Right lung (tissue), 10 donors: ENCODE data around the gene DLST. TPM values are rescaled to one million over a fixed set of nuclear protein-coding genes. Genes with fewer than 3 reads are reported as not detected.

Experiments used
- DNase-seq, 2 donors: peaks; one replicate each; pipeline ENCODE4 v3.0.0-alpha.2; 2013
- long read RNA-seq, 8 donors: transcript quantifications; one replicate each; lab custom pipeline, GENCODE V29; 2026
- polyA plus RNA-seq, 5 donors: library from polyadenylated mRNA; unstranded; fragments of 120-200 nt; gene quantifications; one replicate each; pipeline versions ENCODE4 v1.2.1 to v1.2.3, GENCODE V29; 2013; ENCODE audit warnings: inconsistent platforms in 1 of 5, low replicate concordance in 1 of 5; ENCODE audit not compliant: insufficient read length in 5 of 5, insufficient read depth in 1 of 5

The DLST gene
- polyA plus RNA-seq = 100 to 1,000 TPM in 1 of 5 donors, 10 to 100 TPM in 4; 78.3 to 104 (median 95.0) TPM
- long read RNA-seq, donor 1, transcript DLST-215 (5 exons, 698 nt) = minor isoform, 6 of 21 reads
- long read RNA-seq, donor 1, transcript DLST-202 (15 exons, 2,838 nt) = major isoform, 7 of 21 reads
- long read RNA-seq, donor 1, partial matches to known transcripts = 5 of 21 reads
- long read RNA-seq, donor 1, other reads (novel, unspliced or antisense) = 0 of 21 reads
- long read RNA-seq, donor 2, transcript DLST-202 (15 exons, 2,838 nt) = major isoform, 10 of 12 reads
- long read RNA-seq, donor 2, partial matches to known transcripts = 0 of 12 reads
- long read RNA-seq, donor 2, other reads (novel, unspliced or antisense) = 0 of 12 reads
- long read RNA-seq, donor 3, transcript DLST-202 (15 exons, 2,838 nt) = major isoform, 7 of 46 reads
- long read RNA-seq, donor 3, partial matches to known transcripts = 36 of 46 reads
- long read RNA-seq, donor 3, other reads (novel, unspliced or antisense) = 0 of 46 reads
- long read RNA-seq, donor 4, partial matches to known transcripts = 0 of 5 reads
- long read RNA-seq, donor 4, other reads (novel, unspliced or antisense) = 0 of 5 reads
- long read RNA-seq, donor 5, transcript DLST-202 (15 exons, 2,838 nt) = major isoform, 14 of 24 reads
- long read RNA-seq, donor 5, partial matches to known transcripts = 7 of 24 reads
- long read RNA-seq, donor 5, other reads (novel, unspliced or antisense) = 0 of 24 reads
- long read RNA-seq, donor 6, transcript DLST-202 (15 exons, 2,838 nt) = major isoform, 8 of 36 reads
- long read RNA-seq, donor 6, partial matches to known transcripts = 26 of 36 reads
- long read RNA-seq, donor 6, other reads (novel, unspliced or antisense) = 0 of 36 reads
- long read RNA-seq, donor 7, partial matches to known transcripts = 6 of 8 reads
- long read RNA-seq, donor 7, other reads (novel, unspliced or antisense) = 0 of 8 reads
- long read RNA-seq, donor 8, transcript DLST-202 (15 exons, 2,838 nt) = major isoform, 5 of 11 reads
- long read RNA-seq, donor 8, partial matches to known transcripts = 0 of 11 reads
- long read RNA-seq, donor 8, other reads (novel, unspliced or antisense) = 0 of 11 reads

DNA sequence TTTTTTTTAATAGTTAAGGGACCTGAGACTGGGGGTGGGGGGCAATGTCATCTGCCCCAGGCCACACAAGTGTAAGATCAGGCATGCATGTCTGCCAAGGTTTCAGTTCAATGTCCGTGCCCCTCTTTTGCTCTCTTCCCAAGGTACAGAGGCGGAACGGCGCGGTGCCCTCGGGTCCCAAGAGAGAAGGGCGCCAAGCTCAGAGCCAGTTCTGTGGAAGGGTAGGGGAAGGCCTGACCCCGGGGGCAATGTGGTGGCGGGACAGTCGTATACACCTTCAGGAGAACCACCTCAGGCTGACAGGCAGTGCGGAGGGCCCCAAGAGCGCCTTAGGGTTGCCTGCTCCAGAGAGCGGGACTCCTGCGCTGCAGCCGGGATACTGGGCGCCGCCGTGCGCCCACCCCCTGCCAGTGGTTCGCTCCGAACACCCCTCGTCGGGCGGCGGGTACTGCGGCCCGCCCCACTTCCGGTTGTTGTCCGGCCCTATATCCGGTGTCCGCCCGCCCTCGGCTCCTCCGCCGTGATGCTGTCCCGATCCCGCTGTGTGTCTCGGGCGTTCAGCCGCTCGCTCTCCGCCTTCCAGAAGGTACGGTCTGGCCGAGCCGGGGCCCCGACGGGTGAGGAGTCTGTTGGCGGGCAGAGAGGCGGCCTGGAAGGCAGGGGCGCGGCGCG lies at the start of gene DLST:
Gene DLST (plus strand): TSS at position 486 of the 672 bp plus-strand sequence. CDS start 38 bp downstream, at position 524.
- peak; percentile 84 to 88 for DNase-seq

DNA sequence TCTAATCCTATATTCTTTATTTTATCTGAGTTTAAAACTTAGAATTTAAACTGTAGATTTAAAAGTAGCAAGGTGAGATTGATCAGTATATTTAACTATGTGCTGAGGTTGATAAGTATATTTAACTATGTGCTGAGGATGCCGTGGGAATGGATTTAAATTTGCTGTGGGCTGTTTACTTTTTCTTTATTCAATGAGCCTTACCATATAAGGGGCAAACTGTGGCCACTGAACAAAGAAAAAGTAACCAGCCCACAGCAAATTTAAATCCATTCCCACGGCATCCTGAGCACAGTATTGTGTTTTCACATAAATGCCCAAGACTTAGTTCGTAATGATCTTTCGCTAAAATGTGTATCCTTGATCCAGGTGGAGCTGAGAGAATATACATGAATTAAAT lies 48.9 kb upstream of the DLST start:
- DNase-seq = no peak

DNA sequence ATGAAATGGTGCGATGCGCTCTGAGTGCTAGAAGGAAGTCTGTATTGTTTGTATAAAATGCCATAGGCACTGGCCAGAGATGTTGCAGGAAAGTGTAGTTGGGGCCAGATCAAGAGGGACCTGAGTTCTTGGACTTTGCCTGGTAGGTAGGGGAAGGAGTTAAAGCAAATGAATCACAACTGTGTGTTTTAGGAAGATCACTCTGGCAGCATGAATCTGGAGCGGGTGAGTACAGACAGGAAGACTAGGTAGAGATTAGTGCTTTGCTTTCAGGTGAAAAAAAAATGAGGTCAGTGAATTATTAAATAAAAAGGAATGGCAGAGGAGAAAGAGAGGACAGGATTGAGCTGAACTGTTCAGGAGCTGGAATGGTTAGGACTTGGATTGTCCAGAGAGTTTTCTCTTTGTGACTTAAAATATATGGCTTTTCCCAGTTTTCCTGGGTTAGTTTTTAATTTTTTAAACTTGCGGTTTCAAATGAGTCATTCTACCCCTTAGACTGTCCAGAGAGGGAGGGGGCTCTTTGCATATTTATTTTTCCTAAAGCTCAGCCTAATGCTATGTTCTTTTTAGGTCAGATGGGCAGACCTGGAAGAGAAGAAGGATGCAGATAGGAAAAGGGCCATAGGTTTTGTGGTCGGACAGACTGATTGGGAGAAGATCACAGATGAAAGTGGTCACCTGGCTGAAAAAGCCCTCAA lies 46.9 kb upstream of the DLST start:
- DNase-seq = no peak

DNA sequence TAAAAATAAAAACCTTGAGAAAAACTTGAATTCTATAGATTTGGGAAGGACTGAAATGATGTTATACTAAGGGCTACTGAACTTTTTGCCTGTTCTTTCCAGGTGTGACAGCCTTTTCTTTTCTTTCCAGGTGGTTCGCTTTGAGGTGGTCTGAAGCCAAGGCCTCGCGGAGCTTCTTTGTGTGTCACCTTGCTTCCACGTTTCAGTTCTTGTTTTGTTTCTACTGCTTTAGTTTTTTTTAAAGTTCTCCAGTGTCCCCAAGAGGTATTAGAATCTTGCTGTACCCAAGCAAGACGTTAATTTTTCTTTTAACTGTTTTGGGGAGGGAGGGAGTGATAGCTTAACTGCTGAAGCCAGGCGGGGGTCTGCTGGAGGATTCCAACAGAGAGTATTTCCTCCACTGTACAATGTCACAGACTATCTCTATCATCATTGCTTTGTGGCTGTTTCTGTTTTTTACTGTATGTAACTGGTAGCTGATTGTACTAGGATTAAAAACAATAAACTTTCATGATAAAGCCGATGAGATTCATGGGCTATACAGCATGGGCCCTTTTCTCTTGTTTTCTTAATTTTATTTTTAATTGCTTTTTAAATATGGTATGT lies 46.0 kb upstream of the DLST start:
- DNase-seq = no peak

DNA sequence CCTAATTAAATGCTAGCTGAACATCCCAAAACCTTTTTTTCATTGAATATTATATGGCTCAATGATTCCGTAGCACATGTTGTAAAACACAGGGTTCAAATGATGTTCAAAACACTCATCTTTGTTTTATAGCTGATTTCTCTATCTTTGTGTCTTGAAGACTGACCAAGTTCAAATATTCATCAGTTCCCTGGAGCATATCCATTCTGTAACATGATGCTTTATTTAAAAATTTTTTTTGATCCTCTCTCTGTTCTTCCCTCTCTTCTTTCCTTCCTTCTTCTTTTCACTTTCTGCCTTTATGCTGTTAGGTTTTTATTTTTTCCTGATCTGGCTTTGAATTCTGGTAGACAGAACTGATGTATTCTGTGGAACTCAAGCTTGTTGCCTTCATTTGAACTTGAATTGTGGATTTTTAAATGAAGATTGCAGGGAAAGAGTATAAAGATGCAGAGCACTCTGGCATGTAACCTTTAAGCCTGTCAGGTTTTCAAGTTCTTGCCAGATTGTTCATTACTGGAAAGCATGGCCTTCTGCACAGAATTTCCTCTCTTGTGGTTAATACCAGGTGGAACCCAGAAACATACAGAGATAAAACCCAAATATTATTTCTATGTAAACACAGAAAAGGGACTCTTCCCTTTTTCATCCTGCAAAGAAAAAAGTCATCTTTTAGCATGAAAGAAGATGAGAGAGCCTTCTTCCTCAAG lies 45.3 kb upstream of the DLST start:
- DNase-seq = no peak

DNA sequence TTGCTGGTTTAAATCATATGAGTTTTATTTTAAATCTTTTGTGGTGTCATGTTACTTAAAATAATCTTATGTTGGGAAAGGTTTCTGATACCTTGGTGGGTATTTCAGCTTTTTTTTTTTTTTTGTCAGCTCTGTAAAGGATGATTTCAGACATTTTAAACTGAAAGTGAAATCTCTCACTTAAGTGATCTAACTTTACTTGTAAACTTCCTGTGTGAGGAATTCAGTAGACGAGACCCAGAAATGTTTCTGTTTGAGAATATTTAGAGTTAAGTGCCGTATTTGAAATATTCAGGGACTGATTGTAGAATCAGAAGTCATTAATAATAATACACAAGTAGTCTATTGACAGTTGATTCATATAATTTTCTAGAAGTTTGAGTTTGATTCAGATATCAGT lies 43.5 kb upstream of the DLST start:
- no peak for DNase-seq

DNA sequence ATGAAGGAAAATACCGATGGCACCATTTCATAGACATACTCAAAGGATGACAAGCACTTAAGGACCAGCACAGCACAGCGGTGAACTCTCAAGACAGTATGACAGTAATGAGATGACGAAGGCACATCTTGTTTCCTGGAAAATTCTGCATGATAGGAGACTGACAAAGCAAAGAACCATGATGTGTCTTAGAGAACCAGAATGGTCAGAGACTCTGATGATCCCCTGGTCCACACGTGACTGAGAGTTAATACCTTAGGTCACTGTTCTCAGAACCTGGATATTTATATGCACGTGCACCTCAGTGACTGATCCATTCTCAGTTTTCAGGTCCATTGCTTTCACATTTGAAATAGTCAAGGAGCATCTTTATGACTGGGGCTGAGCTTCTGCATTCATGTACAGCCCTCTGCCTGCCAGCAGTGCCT lies 41.1 kb upstream of the DLST start:
- no peak for DNase-seq

DNA sequence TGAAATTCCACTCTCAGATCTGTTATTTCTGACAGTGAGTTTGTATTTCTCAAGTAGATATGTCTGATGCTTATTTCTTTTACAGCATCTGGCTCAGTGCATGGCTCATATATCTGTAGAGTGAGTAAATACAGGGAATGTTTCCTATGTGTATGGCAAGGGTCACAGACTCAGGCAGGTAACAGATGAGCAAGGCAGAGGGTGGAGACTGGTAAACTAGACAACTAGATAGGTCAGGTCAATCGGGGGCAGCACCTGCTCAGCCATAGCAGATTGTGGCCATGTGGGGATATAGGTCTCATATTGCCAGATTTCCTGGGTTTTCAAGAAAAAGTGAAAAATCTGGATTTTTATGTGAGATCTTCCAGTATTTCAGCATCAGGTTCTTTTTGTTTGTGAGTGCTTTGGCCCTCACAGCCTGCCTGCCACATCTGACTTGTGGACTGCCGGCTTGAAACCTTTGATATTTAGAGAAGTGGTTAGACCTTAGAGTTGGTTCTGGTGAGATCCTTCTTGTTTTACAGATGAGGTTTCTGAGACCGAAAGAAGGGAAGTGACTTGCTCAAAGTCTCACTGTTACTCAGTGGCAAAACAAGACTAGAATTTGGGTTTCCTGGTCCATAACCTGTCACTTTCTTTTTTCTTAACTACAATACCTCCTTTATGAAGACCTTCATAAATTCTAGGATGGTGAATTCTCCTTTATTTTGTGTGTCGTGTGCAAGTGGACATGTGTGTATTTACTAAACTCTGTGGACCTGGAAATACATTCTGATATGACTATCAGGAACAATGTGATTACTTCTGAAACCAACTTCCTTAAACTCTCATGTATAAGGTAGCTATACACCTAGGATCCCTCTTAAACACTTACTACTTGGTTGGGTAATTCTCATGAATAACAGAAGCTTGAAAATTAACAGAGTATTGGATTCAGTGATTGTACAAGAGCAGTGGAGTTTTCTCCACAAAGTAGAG lies 40.2 kb upstream of the DLST start:
- no peak for DNase-seq

DNA sequence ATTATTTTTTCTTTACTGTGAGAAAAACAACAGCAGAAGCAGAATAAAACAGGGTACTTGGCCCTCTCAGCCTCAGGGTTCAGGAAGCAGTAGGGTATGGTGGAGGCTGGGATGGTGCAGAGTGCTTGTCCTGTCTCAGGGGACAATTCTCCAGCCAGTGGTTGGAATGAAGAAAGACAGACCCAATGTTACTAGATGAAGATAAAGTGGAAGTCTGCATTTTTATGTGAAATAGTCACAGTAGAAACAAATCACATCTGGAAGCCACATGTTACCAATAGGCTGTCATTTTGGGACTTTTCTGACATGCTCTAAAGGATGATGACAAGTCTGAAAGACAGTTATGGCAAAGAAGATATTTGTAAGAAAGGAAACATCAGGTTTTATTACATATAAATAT lies 38.1 kb upstream of the DLST start:
- DNase-seq = no peak

DNA sequence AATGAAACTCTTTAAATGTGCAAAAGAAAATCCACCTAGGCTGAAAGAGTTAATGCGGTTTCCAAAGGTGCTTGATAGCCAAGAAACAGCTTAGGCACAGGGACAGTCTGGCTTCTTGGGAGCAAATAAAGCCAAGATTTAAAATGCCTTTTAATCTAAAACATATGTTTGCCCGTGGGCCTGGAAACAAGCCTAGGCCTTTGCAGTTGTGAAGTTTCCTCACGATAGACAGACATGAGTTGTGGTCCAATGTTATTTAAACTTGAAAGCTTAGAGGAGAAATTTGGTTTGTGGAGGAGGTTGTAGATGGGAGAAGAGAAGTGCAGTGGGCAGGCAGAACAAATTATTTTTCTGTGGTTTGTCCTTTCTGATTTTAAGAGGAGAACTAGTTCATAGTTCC lies 35.5 kb upstream of the DLST start:
- no peak for DNase-seq

DNA sequence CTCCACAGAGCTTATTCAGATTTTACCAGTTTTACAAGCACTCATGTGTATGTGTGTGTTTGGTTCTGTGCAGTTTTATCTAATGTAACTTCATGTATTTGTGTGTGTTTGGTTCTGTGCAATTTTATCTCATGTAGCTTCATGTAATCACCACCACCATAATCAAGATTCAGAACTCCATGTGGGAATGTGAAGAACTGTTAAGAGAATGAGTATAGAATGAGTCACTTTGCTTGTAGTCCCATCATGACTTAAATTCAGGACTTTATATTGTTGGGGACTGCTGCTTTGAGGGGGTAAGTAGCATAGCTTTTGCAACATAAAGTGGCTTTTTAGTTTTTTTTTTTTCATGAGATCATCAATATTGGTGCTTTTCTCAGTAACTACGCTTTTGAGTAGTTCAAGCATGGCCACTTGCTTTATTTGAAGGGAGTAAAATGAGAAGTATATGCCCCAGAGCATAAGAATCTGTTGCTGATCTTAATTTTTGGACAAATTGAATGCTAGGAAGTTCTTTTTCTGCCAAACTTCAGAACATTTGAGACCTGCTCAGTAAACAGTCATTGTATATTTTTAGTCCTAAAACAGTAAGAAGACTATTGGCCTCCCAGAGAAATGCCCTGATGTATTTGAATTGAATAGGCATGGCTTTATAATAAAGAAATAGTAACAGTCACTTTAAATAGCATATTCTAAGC lies 34.6 kb upstream of the DLST start:
- no peak for DNase-seq

DNA sequence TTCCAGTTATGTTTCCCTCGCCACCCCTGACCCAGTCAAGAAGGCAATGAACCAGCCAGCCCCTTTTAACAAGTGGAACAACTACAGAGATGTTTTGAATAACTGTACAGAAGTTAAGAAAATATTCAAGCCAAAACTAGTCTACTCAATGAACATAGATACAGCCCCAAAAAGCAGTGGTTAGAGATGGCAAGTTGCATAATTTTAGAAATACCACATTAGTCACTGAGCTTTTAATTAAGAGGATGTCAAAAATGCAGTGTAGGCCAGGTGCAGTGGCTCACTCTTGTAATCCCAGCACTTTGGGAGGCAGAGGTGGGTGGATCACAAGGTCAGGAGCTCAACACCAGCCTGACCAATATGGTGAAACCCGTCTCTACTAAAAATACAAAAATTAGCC lies 32.9 kb upstream of the DLST start:
- no peak for DNase-seq

DNA sequence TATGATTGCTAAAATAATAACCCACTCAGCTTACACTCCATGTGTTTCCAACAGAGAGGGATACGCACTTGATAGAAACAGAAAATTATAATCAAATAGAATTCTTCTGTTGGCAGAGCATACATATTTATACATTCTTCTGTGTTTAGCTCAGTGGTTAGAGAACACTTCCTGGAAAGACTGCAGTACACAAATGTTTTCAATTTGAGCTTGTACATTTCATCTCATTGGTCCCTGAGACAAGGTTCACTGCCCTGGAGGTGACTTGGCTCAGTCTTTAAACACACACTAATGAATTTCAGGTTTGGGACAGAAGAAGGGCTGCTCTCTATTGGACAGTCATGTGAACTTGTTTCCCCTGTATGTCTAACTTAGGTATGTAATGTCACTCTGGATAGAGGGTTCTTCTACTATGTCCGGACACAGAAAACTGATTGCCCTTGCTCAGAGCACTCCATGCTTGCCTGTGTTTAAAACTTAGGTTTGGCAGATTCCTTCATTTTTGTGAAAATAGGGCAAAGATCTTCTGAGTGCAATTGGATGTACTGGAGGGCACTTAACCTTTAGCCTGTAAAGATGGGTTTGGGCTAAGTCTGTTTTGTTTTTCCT lies 28.7 kb upstream of the DLST start:
- no peak for DNase-seq

DNA sequence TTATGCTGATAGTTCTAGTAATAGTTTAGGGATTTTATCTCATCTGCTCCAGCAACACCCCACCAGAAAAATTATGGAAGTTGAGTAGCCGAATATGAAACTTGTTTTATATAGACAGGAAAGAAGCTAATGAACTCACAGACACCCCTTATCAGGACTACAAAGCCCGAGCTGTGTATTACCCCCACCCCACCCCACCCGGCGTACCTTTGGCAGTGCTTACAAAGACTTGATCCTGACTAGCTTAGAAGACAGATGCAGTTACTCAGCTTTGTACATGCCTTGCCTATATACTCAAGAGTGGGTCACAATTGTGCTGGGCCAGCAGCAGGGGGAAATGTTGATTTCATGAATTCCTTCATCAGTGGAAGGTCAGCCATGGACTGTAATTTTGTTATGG lies 28.1 kb upstream of the DLST start:
- DNase-seq = no peak

DNA sequence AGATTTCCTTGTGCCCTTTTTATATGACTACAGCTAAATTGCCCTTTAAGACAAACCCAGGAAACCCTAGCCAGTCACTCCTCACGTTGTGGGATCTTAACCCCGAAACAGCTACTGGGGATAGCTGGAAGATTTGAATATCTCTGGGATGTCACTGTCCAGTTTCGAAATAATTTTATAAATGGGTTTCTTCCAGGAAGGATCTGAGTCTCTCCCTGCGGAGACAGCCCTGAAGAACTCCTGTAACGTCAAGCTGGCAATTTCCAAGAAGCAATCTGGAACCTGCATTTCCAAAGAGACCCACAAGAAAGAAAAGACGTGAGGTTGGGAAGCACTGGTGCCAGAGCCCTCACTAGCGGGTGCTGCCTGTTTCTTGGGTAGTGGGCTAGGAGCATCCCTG lies 26.7 kb upstream of the DLST start:
- no peak for DNase-seq

DNA sequence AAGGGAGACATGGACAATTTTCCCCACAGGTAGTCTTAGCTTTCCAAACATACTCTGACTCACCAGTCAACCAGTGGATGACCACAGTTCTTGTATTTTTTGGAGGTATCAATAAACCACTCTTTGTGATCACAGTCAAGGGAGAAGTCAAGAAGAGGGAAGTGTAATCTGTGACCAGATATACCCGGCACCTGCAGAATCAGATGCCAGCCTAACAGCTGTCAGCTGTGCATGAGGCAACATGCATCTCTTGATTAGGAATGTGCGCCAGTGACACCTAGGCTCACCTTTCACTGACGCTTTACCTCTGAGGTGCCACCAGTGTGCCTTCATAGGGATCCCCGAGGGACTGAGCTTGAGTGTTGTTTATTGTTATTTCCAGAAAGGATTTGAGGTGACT lies 25.8 kb upstream of the DLST start:
- no peak for DNase-seq

DNA sequence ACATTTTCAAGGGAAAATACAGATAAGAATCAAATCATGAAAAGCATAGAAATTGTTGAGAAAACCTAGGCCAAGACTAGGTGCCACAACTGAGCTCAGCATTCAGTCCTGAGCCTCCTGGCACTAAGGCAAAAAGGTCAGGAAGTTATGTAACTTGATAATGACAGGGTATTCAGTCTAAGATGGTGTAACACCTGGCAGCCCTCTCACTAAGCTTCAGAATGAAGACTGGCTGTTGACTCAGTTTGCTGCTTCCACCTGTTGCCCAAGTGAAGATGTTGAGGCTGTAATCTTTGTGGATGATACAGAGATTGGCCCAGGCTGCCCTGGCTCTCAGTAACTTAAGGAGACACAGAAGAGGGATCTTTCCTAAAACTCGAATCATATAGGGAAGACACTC lies 25.4 kb upstream of the DLST start:
- no peak for DNase-seq

DNA sequence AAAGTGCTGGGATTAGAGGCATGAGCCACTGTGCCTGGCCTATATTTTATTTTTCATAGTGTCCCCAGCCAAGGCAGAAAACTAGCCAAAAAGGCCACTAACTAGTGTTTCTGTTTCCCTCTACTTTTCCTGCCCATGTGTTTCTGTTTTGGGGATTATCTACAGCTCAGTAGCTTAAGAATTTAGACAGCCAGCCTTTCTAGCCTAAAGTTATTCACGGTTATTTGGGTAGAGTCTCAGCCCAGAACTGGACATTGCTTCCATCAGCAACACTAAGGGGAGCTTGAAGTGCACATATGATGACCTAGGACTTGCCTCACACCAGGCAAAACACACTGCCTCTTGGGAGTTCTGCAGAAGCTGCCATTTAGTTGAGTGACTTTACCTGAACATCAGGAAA lies 23.7 kb upstream of the DLST start:
- no peak for DNase-seq
